CD4-positive, alpha-beta T cell treated with Interleukin-15 for 1 hour (primary cell): Measurements from ENCODE around the gene FKBP1A.

Experiments
- DNase-seq: peaks from one replicate; pipeline ENCODE4 v3.0.0-alpha.2; 2020

Gene FKBP1A

DNA sequence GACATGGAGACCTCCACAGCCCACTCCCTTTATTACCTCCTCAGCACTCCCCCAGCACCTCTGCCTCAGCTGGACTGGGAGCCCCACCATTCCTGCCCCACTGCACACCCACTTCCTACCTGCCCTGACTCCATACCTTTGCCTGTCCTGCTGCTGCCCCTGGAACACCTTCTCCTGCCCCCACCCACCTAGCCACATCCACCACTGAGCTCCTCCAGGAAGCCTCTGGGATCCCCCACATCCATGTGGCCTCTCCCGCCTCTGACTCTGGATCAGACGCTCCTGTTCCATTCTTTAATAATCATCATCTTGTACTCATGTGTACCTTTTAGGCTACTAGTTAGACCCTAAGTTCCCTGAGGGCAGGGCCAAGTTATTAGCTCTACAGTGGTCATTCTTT is 61.8 kb downstream of the FKBP1A start:
- DNase-seq, result no peak

- DNase-seq, result peak; percentile 75
These were observed 62.6 kb downstream of the FKBP1A start for GRCh38 chr20:1330075-1330830.

DNA sequence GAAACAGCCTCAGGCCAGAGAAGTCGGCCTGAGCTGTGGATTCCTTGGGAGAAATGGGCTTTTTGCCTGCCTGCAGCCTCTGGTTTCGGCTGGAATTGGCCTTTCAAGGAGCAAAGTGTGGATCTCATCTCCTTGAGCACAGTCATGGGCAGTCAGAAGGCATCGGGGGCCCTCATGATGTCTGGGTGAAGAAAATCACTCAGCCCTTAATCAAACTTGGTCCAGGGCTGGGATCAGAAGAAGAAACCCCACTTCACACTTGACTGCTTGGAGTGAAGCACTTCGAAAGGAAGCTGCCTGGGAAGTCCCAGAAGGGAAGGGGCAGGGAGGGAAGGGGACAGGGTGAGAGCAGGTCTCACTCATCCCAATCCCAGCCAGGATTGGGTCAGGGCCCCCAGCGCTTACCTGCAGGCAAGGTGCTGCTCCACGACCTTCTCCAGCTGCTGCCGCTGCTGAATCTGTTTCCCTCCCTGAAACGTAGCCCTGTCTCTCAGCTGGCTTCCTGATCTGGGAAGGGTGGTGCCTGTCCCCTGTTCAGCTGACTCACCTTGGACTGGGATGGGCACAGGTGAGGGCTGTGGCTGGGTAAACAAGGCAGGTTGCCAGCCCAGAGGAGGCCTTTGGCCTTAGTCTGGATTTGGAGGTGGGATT is 64.0 kb downstream of the FKBP1A start, which contains the start of gene SDCBP2:
TSS of gene SDCBP2 (minus strand) at position 460 of the 651 bp plus-strand sequence. CDS start 8,723 bp downstream, outside the sequence.
- no peak for DNase-seq

DNA sequence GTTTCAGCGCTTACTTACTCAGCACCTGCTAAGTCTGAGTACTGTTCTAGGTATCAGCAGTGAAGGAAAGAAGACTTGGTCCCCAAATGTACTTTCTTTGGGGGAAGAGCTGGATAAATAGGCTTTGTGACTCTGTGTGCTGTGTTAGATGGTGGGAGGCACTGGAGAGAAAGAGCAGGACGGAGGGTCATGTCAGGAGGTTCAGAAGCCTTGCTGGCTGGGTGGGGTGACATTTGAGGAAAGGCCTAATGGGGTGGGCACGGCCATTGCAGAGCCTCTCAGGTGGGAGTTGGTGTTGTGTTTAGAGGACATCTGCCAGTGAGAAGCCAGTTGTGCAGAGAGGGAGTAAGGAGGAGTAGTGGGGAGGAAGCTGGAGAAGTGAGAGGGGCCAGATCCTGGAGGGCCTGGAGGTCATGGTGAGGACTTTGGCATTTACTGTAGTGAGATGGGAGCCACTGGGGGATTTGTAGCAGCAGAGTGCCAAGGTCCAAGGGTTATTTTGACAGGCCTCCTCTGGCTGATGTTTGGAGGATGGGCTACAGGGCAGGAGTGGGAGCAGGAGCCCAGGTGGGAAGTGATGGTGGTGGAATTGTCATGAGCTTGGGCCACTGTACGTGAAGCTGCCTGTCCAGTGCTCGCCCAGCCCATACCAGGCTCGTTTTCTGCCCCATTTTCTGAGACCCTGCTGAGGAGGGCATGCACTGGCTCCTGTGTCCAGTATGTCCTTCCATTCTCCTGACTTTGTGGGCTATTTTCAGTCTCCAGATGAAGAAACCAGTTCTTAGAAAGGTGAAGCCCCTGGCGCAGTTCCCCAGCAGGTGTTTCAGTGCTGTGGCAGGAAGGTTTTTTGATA is 64.8 kb downstream of the FKBP1A start:
- no peak for DNase-seq

GRCh38 chr20:1327241-1327653 is 65.6 kb downstream of the FKBP1A start:
- DNase-seq, result no peak

- DNase-seq, result no peak
These were observed 66.6 kb downstream of the FKBP1A start for GRCh38 chr20:1326031-1326930.

- peak; percentile 99 for DNase-seq
These were observed 67.5 kb downstream of the FKBP1A start for GRCh38 chr20:1325173-1326030.

GRCh38 chr20:1324598-1325172 is 68.2 kb downstream of the FKBP1A start:
- peak; percentile 46 for DNase-seq

DNA sequence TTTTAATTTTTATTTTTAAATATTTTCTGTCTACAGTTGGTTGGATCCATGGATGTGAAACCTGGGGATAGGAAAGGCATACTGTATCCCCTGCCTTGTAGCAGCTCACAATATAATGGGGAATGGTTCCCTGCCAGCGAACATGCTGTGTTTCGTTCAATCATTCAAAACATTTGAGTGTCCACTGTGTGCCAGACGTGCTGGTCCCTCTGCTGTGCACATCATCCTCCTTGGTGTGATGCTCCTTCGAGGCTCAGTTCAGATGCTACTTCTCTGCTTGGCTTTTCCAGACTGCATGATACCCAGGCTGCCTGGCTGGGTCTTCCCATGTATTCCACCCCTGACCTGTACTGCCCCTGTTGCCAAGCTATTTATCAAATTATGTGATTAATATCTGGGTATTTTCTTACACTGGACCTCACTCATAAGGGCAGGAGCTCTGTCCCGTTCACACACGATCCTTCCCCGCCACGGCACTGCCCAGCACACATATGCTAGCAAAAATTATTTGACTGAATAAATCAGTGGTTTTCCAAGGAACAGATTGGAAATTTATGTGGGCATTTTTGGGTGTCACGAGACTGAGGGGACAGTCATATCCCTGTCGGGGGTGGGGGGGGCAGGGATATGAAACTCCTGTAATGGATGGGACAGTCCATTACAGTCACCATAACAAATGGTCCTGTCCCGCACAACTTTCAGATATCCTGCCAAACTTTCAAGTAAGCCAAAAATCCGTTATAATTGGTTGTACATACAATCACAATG is 68.8 kb downstream of the FKBP1A start:
- DNase-seq, result peak; percentile 6

- DNase-seq, result no peak
These were observed 69.6 kb downstream of the FKBP1A start for GRCh38 chr20:1323256-1323655.

DNA sequence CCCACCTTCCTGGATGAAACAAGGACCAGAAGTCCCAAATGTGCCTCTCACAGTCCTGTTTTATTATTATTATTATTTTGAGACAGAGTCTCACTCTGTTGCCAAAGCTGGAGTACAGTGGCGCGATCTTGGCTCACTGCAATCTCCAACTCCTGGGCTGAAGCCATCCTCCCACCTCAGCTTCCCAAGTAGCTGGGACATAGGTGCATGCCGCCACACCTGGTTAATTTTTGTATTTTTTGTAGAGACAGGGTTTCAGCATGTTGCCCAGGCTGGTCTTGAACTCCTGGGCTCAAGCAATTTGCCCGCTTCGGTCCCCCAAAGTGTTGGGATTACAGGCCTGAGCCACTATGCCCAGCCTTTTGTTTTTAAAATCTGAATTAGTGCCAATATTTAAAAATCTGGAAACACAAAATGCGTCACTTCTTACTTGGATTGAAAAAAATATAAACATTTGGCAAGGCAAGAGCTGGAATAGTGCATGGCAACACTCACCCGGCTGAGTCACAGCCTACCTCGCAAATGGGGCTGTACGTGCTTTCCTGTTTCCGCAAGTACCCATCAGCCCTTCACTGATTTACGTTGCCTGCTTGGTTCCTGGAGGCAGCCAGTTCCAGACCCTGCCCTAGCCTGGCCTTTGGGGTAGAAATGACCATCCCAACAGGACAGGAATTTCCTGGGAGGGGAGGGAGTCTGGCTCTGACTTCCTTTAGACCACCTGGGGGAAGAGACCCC is 70.2 kb downstream of the FKBP1A start:
- DNase-seq, result peak; percentile 37

DNA sequence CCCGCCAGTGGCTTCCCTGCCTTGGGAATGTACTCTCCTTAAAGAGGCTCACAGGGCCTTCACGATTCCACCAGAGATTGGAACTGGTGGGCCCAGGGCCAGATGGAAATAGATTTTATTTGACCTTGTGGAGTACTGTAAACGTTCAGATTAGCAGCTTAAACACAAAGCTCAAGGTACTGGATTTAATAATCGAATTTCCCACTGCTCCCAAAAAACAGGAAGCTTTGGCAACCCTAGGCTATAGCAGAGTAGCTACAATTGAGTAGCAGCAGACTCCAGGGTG is 71.3 kb downstream of the FKBP1A start:
- DNase-seq, result no peak

DNA sequence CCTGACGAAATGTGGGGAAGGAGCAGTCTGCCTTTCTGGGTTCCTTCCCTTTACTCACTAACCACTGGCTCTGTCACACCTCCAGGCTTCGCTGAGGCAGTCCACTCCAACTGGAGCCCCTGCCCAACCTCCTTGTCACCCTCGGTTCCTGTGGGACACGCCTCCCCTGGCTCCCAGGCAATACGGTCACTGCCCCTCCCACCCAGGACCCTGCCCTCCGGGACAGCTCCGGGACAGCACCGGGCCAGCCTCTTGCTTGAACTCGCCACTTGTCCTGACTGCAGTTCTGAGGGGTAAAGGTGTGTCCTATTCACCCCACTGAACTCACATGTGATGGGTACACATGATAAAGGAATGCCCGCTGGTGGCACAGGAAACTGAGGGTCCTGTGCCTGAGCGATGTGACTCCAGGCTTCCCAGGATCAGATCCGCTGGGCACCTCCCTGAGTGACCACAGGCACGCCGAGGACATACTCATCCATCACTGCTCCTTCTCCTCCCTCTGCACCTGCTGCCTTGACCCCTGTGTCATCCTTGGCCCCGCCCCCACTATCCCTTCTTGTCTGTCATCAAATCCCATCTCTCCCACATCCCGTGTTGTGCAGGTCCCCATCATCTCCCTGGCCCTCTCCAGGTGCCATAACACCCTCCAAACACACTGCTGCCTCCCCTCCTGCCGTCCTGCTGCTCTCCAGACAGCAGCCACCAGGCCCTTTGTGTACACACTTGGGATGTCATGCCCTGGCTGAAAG is 71.8 kb downstream of the FKBP1A start:
- DNase-seq, result no peak

- no peak for DNase-seq
These were observed 72.8 kb downstream of the FKBP1A start for GRCh38 chr20:1320016-1320415.

DNA sequence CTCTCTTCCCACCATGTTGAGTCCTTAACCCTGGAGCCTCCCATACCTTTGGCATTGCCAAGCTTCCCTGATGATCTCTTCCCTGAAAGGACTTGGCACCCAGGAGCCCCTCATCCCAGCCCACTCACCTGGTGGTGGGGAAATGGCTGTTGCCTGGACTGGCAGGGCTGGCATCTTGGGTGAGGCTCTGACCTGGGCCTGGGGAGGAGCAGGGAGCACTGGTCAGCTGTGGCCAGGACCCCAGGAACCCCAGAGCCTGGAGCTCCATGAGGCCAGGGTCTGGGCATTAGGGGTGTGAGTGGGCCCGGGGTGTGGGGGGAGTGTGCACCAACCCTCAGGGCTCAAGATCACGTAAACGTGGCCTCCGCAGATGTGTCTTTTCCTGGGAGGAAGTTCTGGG is 73.4 kb downstream of the FKBP1A start:
- DNase-seq, result no peak

DNA sequence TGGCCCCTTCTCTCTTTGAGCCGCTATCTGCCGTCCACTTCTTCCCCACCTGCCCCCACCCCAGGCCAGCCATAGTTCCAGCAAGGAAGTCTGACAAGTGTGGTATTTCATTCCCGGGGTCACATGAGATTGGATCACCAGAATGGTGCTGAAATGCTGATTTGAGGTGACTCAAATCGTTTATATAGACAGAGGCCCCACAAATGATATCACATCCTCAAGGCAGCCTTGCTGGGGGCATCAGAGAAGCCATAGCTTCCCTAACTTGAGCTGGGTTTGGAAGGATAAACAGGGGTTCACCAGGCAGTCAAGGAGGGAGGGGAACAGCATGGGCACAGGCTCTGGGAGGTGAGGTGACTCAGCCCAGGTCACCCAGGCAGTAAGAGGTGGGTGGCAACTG is 73.8 kb downstream of the FKBP1A start:
- no peak for DNase-seq
